CD14-positive monocyte (primary cell): Measurements from ENCODE around the gene TMEM79. TPM values are rescaled to one million over a fixed set of nuclear protein-coding genes. Genes with fewer than 3 reads are reported as not detected.

Experiments
- DNase-seq, 3 donors: peaks; one replicate each; pipeline ENCODE4 v3.0.0-alpha.2; 2011 to 2022
- H2AFZ ChIP-seq: 2 replicates; pipeline ENCODE4 v1.6.0; 2012; ENCODE audit warnings: mild to moderate bottlenecking, low read depth, low read length, inconsistent platforms; ENCODE audit not compliant: insufficient read depth, poor library complexity, severe bottlenecking
- H3K27ac ChIP-seq, 2 donors: 1 replicate in 1 of 2; 2 replicates in 1 of 2; pipeline ENCODE4 v1.5.1; 2012 to 2013; ENCODE audit warnings: low read length in 2 of 2, control low read depth in 1 of 2, inconsistent platforms in 1 of 2, low read depth in 1 of 2, mild to moderate bottlenecking in 1 of 2
- H3K27me3 ChIP-seq, 2 donors: one replicate each; pipeline versions ENCODE4 v1.6.0 to v1.6.1; 2011 to 2013; ENCODE audit warnings: low read length in 2 of 2; ENCODE audit not compliant: control insufficient read depth in 2 of 2, insufficient read depth in 2 of 2
- H3K36me3 ChIP-seq, 2 donors: replicated peaks in 1 of 2; 1 replicate in 1 of 2; 2 replicates in 1 of 2; pipeline versions ENCODE4 v1.5.1 to v1.6.1; 2012 to 2013; ENCODE audit warnings: low read length in 2 of 2, control low read depth in 1 of 2, inconsistent platforms in 1 of 2, mild to moderate bottlenecking in 1 of 2; ENCODE audit not compliant: insufficient read depth in 2 of 2, control insufficient read depth in 1 of 2
- H3K4me1 ChIP-seq, 2 donors: 1 replicate in 1 of 2; 2 replicates in 1 of 2; pipeline versions ENCODE4 v1.5.1 to v1.6.1; 2012 to 2013; ENCODE audit warnings: low read length in 2 of 2, control low read depth in 1 of 2, inconsistent platforms in 1 of 2, mild to moderate bottlenecking in 1 of 2, moderate library complexity in 1 of 2; ENCODE audit not compliant: insufficient read depth in 2 of 2, control insufficient read depth in 1 of 2
- H3K4me2 ChIP-seq: replicated peaks from 2 replicates; pipeline ENCODE3; 2012; ENCODE audit warnings: low read length, moderate library complexity, mild to moderate bottlenecking; ENCODE audit not compliant: poor library complexity, severe bottlenecking; ENCODE audit errors: extremely low read depth
- H3K4me3 ChIP-seq, 3 experiments: fragments of 200-600 bp in 1 of 3; sonication (generic) in 1 of 3; replicated peaks in 1 of 3; 1 replicate in 2 of 3; 2 replicates in 1 of 3; pipeline ENCODE4 v1.5.1; 2011 to 2013; ENCODE audit warnings: low read length in 3 of 3, mild to moderate bottlenecking in 3 of 3, control low read depth in 2 of 3, low read depth in 2 of 3, inconsistent platforms in 1 of 3, moderate library complexity in 1 of 3
- H3K79me2 ChIP-seq: 2 replicates; pipeline ENCODE4 v1.6.0; 2012; ENCODE audit warnings: mild to moderate bottlenecking, control low read depth, inconsistent platforms, low read length, moderate library complexity; ENCODE audit not compliant: insufficient read depth
- H3K9ac ChIP-seq: 2 replicates; pipeline ENCODE4 v1.6.0; 2017; ENCODE audit warnings: low read length, mild to moderate bottlenecking; ENCODE audit not compliant: insufficient read depth, poor library complexity, severe bottlenecking
- H3K9me3 ChIP-seq, 2 donors: replicated peaks in 1 of 2; 1 replicate in 1 of 2; 2 replicates in 1 of 2; pipeline versions ENCODE4 v1.5.1 to v1.6.1; 2012 to 2013; ENCODE audit warnings: low read length in 2 of 2, control low read depth in 1 of 2; ENCODE audit not compliant: control insufficient read depth in 1 of 2, insufficient read depth in 1 of 2
- H4K20me1 ChIP-seq: 2 replicates; pipeline ENCODE4 v1.6.0; 2012; ENCODE audit warnings: mild to moderate bottlenecking, low read length, control low read depth, moderate library complexity; ENCODE audit not compliant: insufficient read depth
- H3K27ac Mint-ChIP-seq, 7 donors: one replicate each; pipeline ENCODE4 v1.8.0; 2020; ENCODE audit warnings: mild to moderate bottlenecking in 7 of 7, mixed read lengths in 7 of 7, moderate library complexity in 6 of 7, inconsistent platforms in 2 of 7
- H3K27me3 Mint-ChIP-seq, 3 donors: one replicate each; pipeline ENCODE4 v1.8.0; 2021 to 2022; ENCODE audit warnings: low read depth in 3 of 3, mild to moderate bottlenecking in 3 of 3, mixed read lengths in 3 of 3, moderate library complexity in 3 of 3, inconsistent platforms in 1 of 3
- H3K36me3 Mint-ChIP-seq, 2 donors: one replicate each; pipeline ENCODE4 v1.8.0; 2020; ENCODE audit warnings: mixed read lengths in 2 of 2, inconsistent platforms in 1 of 2, mild to moderate bottlenecking in 1 of 2
- H3K4me1 Mint-ChIP-seq: one replicate; pipeline ENCODE4 v1.8.0; 2020; ENCODE audit warnings: mild to moderate bottlenecking, mixed read lengths
- H3K4me3 Mint-ChIP-seq, 2 donors: one replicate each; pipeline ENCODE4 v1.8.0; 2020; ENCODE audit warnings: mild to moderate bottlenecking in 2 of 2, mixed read lengths in 2 of 2, moderate library complexity in 1 of 2
- H3K9me3 Mint-ChIP-seq, 7 donors: one replicate each; pipeline ENCODE4 v1.8.0; 2020 to 2022; ENCODE audit warnings: mixed read lengths in 7 of 7, mild to moderate bottlenecking in 6 of 7, moderate library complexity in 6 of 7, inconsistent platforms in 2 of 7
- WGBS: methylation state at CpG from one replicate; pipeline ENCODE4 v1.1.5; 2013; ENCODE audit warnings: missing lambda C conversion rate; ENCODE audit not compliant: insufficient coverage; 5-methylcytosine and 5-hydroxymethylcytosine counted together
- intact Hi-C, 2 donors: fragments of 100-400 bp; cut with micrococcal nuclease; formaldehyde crosslinking; loops; one replicate each; pipeline versions ENCODE4 v1.15.0 to v1.15.1; 2023
- polyA plus RNA-seq, 3 donors: library from polyadenylated mRNA; depleted of rRNA in 1 of 3; unstranded in 2 of 3; stranded (reverse) in 1 of 3; fragments of 300-500 nt in 2 of 3; fragments of >200 nt in 1 of 3; fragmentation: Illumina TruSeq in 2 of 3; gene quantifications; 1 replicate in 2 of 3; 2 replicates in 1 of 3; pipeline ENCODE4 v1.2.3, GENCODE V29; 2012 to 2021
- TF ChIP-seq, protein P1 (sequence below): fragments of 200-600 bp; IDR thresholded peaks from one replicate; pipeline ENCODE4 v1.8.0; 2022; ENCODE audit warnings: antibody characterized with exemption, mild to moderate bottlenecking

TMEM79 gene
- polyA plus RNA-seq, 3 donors: 1.2 to 12.0 (median 1.4) TPM

DNA sequence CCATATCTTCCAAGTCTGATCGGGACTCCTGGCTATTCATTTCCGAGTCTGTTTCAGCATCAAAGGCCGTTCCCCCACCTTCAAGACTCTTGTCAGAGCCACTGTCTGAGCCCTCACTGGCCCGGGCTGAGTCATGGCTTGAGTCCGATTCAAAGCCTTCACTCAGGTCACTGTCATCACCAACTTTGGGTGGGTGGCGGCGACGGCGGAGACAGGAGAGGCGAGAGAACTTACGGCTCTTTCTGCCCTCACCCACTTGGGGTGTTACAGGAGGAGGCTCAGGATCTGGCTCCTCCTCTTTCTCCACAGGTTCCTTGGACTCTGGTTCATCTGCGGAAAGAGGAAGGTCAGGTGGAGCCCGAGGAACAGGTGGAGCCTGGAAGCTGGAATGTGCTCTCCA, 18.1 kb upstream of the TMEM79 start:
- TF ChIP-seq, protein P1, sequence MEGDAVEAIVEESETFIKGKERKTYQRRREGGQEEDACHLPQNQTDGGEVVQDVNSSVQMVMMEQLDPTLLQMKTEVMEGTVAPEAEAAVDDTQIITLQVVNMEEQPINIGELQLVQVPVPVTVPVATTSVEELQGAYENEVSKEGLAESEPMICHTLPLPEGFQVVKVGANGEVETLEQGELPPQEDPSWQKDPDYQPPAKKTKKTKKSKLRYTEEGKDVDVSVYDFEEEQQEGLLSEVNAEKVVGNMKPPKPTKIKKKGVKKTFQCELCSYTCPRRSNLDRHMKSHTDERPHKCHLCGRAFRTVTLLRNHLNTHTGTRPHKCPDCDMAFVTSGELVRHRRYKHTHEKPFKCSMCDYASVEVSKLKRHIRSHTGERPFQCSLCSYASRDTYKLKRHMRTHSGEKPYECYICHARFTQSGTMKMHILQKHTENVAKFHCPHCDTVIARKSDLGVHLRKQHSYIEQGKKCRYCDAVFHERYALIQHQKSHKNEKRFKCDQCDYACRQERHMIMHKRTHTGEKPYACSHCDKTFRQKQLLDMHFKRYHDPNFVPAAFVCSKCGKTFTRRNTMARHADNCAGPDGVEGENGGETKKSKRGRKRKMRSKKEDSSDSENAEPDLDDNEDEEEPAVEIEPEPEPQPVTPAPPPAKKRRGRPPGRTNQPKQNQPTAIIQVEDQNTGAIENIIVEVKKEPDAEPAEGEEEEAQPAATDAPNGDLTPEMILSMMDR: no peak
- DNase-seq: no peak
- peaks cover 77 to 96% of the 10 kb centered on the region in 2 donors for H3K36me3 Mint-ChIP-seq

DNA sequence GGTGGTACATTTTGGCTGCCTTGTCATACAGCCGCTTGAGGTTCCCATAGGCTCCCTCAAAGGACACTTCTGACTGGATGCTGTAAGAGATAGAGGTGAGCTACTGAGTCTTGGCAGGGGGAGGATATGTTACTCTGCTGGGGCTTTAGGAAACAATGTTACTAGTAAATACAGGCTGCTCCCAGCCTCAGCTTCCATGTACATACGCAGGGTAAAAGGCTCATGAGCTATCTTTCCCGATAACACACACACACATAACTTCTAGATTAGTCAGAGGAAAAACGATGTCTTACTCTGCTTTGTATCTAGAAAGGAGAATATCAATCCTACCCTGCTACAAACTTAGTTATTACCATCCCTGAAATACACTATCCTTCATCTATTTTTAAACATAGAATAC, 15.8 kb upstream of the TMEM79 start:
- no peak for DNase-seq
- Mint-ChIP-seq H3K4me1 (no peaks in the 10 kb centered on the region), H3K4me3 (no peak overlapping the region), H3K27me3 (peaks cover 0 to 2% (median 0%) of the 10 kb centered on the region in 3 donors), H3K36me3 (peaks cover 82 to 96% of the 10 kb centered on the region in 2 donors), H3K27ac (peak overlapping the region in 1 of 7 donors; percentile 26), H3K9me3 (peaks cover 0 to 3% (median 0%) of the 10 kb centered on the region in 7 donors)
- Histone ChIP-seq H4K20me1 (peaks cover 51% of the 10 kb centered on the region), H3K9me3 (no peaks in the 10 kb centered on the region), H3K36me3 (peaks cover 91 to 100% of the 10 kb centered on the region in 2 donors), H3K27ac (no peak overlapping the region), H3K4me3 (no peak overlapping the region), H3K4me2 (no peak overlapping the region), H3K27me3 (no peaks in the 10 kb centered on the region), H3K4me1 (no peaks in the 10 kb centered on the region), H3K9ac (no peak overlapping the region), H3K79me2 (peaks cover 7% of the 10 kb centered on the region), H2AFZ (no peak overlapping the region)
- intact Hi-C loops: no loop called here
- WGBS: no CpG with 5 or more reads among the region's 4 CpGs
- TF ChIP-seq, protein P1: no peak

More for the DNA sequence above, 18.1 kb upstream of the TMEM79 start:
- 93% methylated on average over 5 of the region's 13 CpGs for WGBS
- H3K4me2 ChIP-seq: no peak overlapping the region
- H3K9me3 ChIP-seq: no peaks in the 10 kb centered on the region
- H3K9ac ChIP-seq: no peak overlapping the region
- Mint-ChIP-seq H3K27ac (peak overlapping the region in 1 of 7 donors; percentile 13), H3K27me3 (peaks cover 0 to 2% (median 0%) of the 10 kb centered on the region in 3 donors), H3K4me3 (no peak overlapping the region), H3K4me1 (no peaks in the 10 kb centered on the region), H3K9me3 (peaks cover 0 to 3% (median 0%) of the 10 kb centered on the region in 7 donors)
- no peak overlapping the region for H3K27ac ChIP-seq
- H3K36me3 ChIP-seq: peaks cover 93 to 100% of the 10 kb centered on the region in 2 donors
- H3K27me3 ChIP-seq: no peaks in the 10 kb centered on the region
- peaks cover 61% of the 10 kb centered on the region for H4K20me1 ChIP-seq
- H3K79me2 ChIP-seq: peaks cover 7% of the 10 kb centered on the region
- H3K4me3 ChIP-seq: no peak overlapping the region
- intact Hi-C loops: no loop called here
- no peaks in the 10 kb centered on the region for H3K4me1 ChIP-seq
- no peak overlapping the region for H2AFZ ChIP-seq
